MM.1S (cell line): ENCODE data around the gene CSTPP1.

Experiments used
- DNase-seq: peaks from one replicate; pipeline ENCODE4 v3.0.0-alpha.2; 2015
- H2AFZ ChIP-seq: fragments of 300-600 bp; sonication (generic); 2 replicates; pipeline ENCODE4 v1.6.0; 2016; ENCODE audit warnings: antibody characterized with exemption, low read length
- H3F3A ChIP-seq: fragments of 300-600 bp; sonication (generic); 2 replicates; pipeline ENCODE4 v1.6.1; 2016; ENCODE audit warnings: mild to moderate bottlenecking, antibody characterized with exemption, low read length, moderate library complexity, mixed read lengths; ENCODE audit not compliant: insufficient read depth
- H3K27ac ChIP-seq: fragments of 300-600 bp; sonication (generic); 2 replicates; pipeline ENCODE4 v1.5.1; 2016; ENCODE audit warnings: mild to moderate bottlenecking, low read length
- H3K27me3 ChIP-seq: fragments of 300-600 bp; sonication (generic); replicated peaks from 2 replicates; pipeline ENCODE4 v1.6.0; 2016; ENCODE audit warnings: low read length; ENCODE audit not compliant: insufficient read depth
- H3K36me3 ChIP-seq: fragments of 300-600 bp; sonication (generic); replicated peaks from 2 replicates; pipeline ENCODE4 v1.6.1; 2016; ENCODE audit warnings: mild to moderate bottlenecking, low read length, mixed read lengths; ENCODE audit not compliant: insufficient read depth
- H3K4me1 ChIP-seq: fragments of 300-600 bp; sonication (generic); 2 replicates; pipeline ENCODE4 v1.6.1; 2016; ENCODE audit warnings: low read length, mixed read lengths
- H3K4me2 ChIP-seq: fragments of 300-600 bp; sonication (generic); 2 replicates; pipeline ENCODE4 v1.6.0; 2016; ENCODE audit warnings: low read depth, low read length
- H3K4me3 ChIP-seq: fragments of 300-600 bp; sonication (generic); 2 replicates; pipeline ENCODE4 v1.5.1; 2016; ENCODE audit warnings: low read length, mixed read lengths
- H3K79me2 ChIP-seq: fragments of 300-600 bp; sonication (generic); 2 replicates; pipeline ENCODE4 v1.6.1; 2016; ENCODE audit warnings: mixed run types, low read length, mixed read lengths
- H3K9ac ChIP-seq: fragments of 300-600 bp; sonication (generic); 2 replicates; pipeline ENCODE4 v1.6.1; 2016; ENCODE audit warnings: low read length, mixed read lengths
- H3K9me2 ChIP-seq: fragments of 300-600 bp; sonication (generic); replicated peaks from 2 replicates; pipeline ENCODE4 v1.6.1; 2016; ENCODE audit warnings: mild to moderate bottlenecking, low read length, mixed read lengths; ENCODE audit not compliant: insufficient read depth
- H3K9me3 ChIP-seq: fragments of 300-600 bp; sonication (generic); replicated peaks from 2 replicates; pipeline ENCODE4 v1.6.1; 2016; ENCODE audit warnings: mild to moderate bottlenecking, low read length, mixed read lengths; ENCODE audit not compliant: insufficient read depth
- H4K20me1 ChIP-seq: fragments of 300-600 bp; sonication (generic); 2 replicates; pipeline ENCODE4 v1.6.1; 2016; ENCODE audit warnings: mild to moderate bottlenecking, low read length, moderate library complexity, mixed read lengths; ENCODE audit not compliant: insufficient read depth
- EZH2 ChIP-seq: fragments of 300-600 bp; sonication (generic); optimal IDR thresholded peaks from 2 replicates; pipeline ENCODE3; 2017; ENCODE audit warnings: low read depth, mild to moderate bottlenecking, antibody characterized with exemption, low read length, mixed read lengths
- EZH2phosphoT487 ChIP-seq: fragments of 300-600 bp; sonication (generic); IDR thresholded peaks from 2 replicates; pipeline ENCODE4 v1.6.1; 2018; ENCODE audit warnings: antibody characterized with exemption, low read length
- TF ChIP-seq, protein P1 (sequence below): fragments of 300-600 bp; sonication (generic); IDR thresholded peaks from 2 replicates; pipeline ENCODE4 v1.5.1; 2016; ENCODE audit warnings: antibody characterized with exemption, low read length, mixed read lengths

CSTPP1 gene

DNA sequence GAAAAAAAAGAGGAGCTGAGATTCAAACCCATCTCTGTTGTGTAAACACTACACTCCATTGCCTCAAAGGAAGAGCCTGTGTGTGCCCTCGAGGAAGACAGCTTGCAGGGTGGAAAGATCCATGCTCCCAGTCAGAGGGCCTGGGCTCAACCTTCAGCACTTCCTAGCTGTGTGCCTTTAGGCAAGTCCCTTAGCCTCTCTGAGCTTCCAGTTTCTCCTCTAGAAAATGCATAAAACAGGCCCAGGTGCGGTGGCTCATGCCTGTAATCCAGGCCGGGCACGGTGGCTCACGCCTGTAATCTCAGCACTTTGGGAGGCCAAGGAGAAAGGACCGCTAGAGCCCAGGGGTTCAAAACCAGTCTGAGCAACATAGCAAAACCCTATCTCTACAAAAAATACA lies 244.7 kb downstream of the CSTPP1 start:
- TF ChIP-seq, protein P1, sequence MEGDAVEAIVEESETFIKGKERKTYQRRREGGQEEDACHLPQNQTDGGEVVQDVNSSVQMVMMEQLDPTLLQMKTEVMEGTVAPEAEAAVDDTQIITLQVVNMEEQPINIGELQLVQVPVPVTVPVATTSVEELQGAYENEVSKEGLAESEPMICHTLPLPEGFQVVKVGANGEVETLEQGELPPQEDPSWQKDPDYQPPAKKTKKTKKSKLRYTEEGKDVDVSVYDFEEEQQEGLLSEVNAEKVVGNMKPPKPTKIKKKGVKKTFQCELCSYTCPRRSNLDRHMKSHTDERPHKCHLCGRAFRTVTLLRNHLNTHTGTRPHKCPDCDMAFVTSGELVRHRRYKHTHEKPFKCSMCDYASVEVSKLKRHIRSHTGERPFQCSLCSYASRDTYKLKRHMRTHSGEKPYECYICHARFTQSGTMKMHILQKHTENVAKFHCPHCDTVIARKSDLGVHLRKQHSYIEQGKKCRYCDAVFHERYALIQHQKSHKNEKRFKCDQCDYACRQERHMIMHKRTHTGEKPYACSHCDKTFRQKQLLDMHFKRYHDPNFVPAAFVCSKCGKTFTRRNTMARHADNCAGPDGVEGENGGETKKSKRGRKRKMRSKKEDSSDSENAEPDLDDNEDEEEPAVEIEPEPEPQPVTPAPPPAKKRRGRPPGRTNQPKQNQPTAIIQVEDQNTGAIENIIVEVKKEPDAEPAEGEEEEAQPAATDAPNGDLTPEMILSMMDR: no peak
- TF ChIP-seq EZH2phosphoT487 (no peak), EZH2 (no peak)
- H3K4me2 ChIP-seq: no peak overlapping the region
- H4K20me1 ChIP-seq: no peaks in the 10 kb centered on the region
- peaks cover 4% of the 10 kb centered on the region for H3K79me2 ChIP-seq
- H3K9me2 ChIP-seq: no peaks in the 10 kb centered on the region
- no peak overlapping the region for H2AFZ ChIP-seq
- no peak overlapping the region for H3K4me3 ChIP-seq
- 0 out of 2 replicates have a peak, but pooled peaks cover 17% of the 10 kb centered on the region for H3K27me3 ChIP-seq
- DNase-seq: no peak
- H3K36me3 ChIP-seq: no peaks in the 10 kb centered on the region
- no peaks in the 10 kb centered on the region for H3K9me3 ChIP-seq
- no peak overlapping the region for H3K9ac ChIP-seq
- no peak overlapping the region for H3K27ac ChIP-seq
- peaks cover 7% of the 10 kb centered on the region; the same call in 1 of the 2 replicates for H3F3A ChIP-seq
- H3K4me1 ChIP-seq: peaks cover 10% of the 10 kb centered on the region

DNA sequence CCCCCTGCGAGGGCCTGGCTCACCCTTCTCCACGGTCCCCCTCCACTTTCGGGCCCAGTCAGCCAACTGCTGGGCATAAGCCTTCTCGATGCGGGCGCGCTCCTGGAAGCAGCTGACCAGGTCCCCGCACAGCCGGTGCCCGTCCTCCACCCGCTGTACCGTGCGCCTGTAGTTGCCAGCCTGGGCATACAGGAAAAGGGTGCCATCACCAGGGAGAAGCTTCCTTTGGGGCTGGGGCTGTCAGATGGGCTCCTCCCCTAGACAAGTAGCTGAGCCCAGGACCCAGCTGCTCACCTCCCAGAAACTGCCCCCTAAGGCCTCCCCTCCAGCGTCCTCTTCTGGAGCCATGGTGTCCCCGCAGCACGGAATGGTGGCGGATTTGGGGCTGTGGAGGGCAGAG lies 245.8 kb downstream of the CSTPP1 start:
- H3K27ac ChIP-seq: no peak overlapping the region
- H3K9me2 ChIP-seq: no peaks in the 10 kb centered on the region
- H3K36me3 ChIP-seq: no peaks in the 10 kb centered on the region
- no peak overlapping the region for H3K4me3 ChIP-seq
- H3K79me2 ChIP-seq: no peaks in the 10 kb centered on the region
- H4K20me1 ChIP-seq: no peaks in the 10 kb centered on the region
- no peak for TF ChIP-seq EZH2phosphoT487
- no peak overlapping the region for H3K4me2 ChIP-seq
- H3K9ac ChIP-seq: no peak overlapping the region
- no peak overlapping the region for H2AFZ ChIP-seq
- H3K4me1 ChIP-seq: peaks cover 14% of the 10 kb centered on the region
- H3F3A ChIP-seq: peaks cover 17% of the 10 kb centered on the region
- H3K9me3 ChIP-seq: no peaks in the 10 kb centered on the region
- peaks cover 22% of the 10 kb centered on the region; the same call in 1 of the 2 replicates for H3K27me3 ChIP-seq
- no peak for DNase-seq

DNA sequence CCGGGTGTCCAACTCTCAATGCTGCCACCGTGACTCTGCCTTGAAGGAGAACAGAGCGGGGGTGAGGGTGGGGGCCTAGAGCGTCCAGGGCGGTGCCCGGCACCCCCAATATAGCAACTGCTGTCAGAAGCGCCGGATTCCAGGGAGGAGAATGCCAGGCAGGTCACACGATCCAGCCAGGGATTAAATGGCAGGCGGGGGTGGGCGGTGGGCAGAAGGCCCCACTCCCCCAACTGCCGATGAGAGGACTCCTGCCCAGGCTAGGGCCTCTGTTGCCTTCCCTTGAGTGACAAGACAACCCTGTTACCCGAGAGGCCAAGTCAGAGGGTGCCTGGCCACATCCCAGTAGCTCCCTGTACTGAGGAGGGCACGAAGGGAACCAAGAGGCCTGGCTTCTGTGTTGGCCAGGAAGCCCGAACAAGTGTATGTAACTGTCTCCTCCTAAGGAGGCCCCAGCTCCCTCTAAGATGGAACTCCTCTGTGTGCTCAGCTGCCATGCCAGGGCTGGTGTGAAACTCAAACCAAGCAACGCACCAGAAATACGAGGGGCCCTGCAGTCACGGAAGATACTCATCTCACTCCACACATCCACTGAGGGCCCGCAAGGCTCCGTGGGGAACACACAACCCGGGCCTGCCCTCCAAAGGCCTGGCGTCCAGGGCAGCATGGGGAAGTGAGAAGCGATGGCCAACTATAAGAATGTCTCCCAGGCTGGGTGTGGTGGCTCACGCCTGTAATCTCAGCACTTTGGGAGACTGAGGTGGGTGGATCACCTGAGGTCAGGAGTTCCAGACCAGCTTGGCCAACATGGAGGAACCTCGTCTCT lies 246.7 kb downstream of the CSTPP1 start:
- Histone ChIP-seq H3K9me3 (no peaks in the 10 kb centered on the region), H3K36me3 (no peaks in the 10 kb centered on the region), H3K9ac (no peak overlapping the region), H3K4me3 (no peak overlapping the region), H3K9me2 (no peaks in the 10 kb centered on the region), H3K27me3 (peaks cover 31% of the 10 kb centered on the region; the same call in 1 of the 2 replicates), H3K4me1 (0 out of 2 replicates have a peak, but pooled peaks cover 7% of the 10 kb centered on the region), H3K27ac (no peak overlapping the region), H3K4me2 (no peak overlapping the region), H2AFZ (no peak overlapping the region), H4K20me1 (no peaks in the 10 kb centered on the region), H3F3A (peaks cover 15% of the 10 kb centered on the region), H3K79me2 (no peaks in the 10 kb centered on the region)
- no peak for DNase-seq
- TF ChIP-seq, protein P1: no peak
- TF ChIP-seq EZH2: no peak
- no peak for TF ChIP-seq EZH2phosphoT487

DNA sequence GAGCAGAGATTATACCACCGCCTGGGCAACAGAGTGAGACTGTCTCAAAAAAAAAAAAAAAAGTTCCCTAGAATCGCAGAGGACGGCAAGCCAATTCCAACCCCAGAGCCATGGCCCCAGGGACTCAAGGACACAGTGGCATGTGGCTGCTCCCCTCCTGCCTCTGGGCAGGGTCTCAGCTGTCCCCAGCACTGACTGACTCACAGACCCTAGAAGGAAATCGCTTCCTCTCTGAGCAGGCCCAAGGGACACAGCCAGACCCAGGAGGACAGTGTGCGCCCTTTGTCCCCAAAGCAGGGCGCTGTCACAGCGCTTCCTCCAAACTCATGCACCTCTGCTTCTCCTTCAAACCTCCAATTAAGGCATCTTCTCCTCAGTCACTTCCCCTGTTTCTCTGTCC lies 247.4 kb downstream of the CSTPP1 start:
- Histone ChIP-seq H4K20me1 (no peaks in the 10 kb centered on the region), H3K4me2 (no peak overlapping the region), H3K36me3 (no peaks in the 10 kb centered on the region), H3K79me2 (no peaks in the 10 kb centered on the region), H3K27ac (no peak overlapping the region), H3K9ac (no peak overlapping the region), H3K4me1 (0 out of 2 replicates have a peak, but pooled peaks cover 7% of the 10 kb centered on the region), H3K9me3 (no peaks in the 10 kb centered on the region), H3K27me3 (peaks cover 35% of the 10 kb centered on the region), H3F3A (peaks cover 15% of the 10 kb centered on the region), H2AFZ (no peak overlapping the region), H3K4me3 (no peak overlapping the region), H3K9me2 (no peaks in the 10 kb centered on the region)
- no peak for TF ChIP-seq EZH2
- TF ChIP-seq EZH2phosphoT487: no peak
- TF ChIP-seq, protein P1: no peak
- DNase-seq: no peak
